H4 (cell line): Measurements from ENCODE around the gene XK. TPM values are rescaled to one million over a fixed set of nuclear protein-coding genes. Genes with fewer than 3 reads are reported as not detected.
A peak's percentile ranks its signal among the peaks of the same experiment; 100 is the strongest.

ENCODE experiments used
- DNase-seq: peaks from one replicate; pipeline ENCODE4 v3.0.0-alpha.2; 2015; ENCODE audit warnings: low spot score
- total RNA-seq: library from RNA; depleted of rRNA; stranded (reverse); fragments of >200 nt; shearing (Covaris generic); gene quantifications from 2 replicates; pipeline ENCODE4 v1.2.3, GENCODE V29; 2014

The XK gene
- total RNA-seq, 1 experiment from 2014 or later, result 2.3 TPM

- no peak for DNase-seq
Observed at GRCh38 chrX:37679230-37679629, 6.4 kb upstream of the XK start.

- DNase-seq, result no peak
Observed at GRCh38 chrX:37679888-37680287, 5.7 kb upstream of the XK start.

DNA sequence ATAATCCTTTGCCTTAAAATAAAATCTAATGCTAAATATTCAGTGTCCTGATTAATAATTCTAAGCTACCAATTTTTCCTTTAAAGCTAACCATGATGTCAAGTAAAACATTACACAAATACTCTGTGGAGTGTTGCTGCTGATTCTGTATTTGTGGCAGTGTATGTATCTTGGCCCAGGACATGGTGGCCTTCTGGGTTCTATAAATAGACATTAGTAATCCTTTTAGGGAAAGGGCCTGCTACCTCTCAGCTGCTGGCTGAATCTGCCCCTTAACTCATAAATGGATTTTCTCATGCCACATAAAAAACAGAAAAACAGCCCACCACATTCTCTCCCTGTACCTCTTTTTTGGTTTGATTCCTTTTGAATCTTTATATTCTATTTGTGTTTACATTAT, 1.2 kb upstream of the XK start:
- no peak for DNase-seq

DNA sequence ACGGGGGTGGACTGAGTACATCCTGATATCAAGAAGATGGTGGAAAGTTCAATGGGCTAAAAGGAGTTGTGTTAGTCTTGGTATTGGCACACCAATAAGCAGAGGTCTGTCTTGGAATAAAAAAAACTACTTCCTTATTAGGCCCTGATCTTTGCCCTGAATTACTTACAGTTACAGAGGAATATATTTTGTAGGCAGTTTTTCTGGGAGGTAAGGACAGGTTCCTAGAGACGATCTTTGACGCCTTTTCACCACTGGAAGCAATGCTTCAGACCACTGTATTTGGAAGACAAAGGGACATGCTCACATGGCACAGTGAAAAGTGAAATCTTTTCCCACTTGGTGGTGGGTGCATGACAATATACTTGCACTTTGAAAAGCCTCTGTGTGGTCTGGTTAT, 618 bp upstream of the XK start:
- DNase-seq, result peak; percentile 4

DNA sequence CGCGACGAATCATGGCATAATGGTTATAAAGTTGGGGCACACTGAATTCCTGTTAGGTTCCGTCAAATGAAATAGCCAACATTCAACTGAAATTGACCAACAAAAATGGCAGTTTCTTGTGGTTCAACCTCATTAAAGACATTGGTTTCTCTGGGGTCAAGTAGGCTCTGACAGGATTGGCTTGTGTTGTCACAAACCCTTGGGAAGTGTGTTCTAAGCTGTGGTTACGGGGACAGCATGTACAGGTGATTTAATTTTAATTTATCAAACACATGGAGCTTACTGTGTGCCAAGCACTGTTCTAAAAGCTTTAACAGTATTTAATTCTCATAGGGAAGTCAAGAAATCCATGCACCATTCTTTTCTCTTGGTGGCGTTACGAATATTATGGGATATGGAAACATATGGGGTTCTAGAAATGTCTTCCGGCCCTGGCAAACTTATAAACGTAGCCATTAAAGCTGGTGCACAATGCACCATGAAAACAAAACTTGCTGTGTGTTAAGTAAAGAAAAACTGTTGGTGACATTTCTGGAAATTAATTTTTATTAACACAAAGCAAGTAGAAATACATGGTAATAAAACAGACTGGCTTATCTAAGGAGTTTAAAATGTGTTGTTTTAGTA, 891 bp downstream of the XK start:
- DNase-seq, result no peak

DNA sequence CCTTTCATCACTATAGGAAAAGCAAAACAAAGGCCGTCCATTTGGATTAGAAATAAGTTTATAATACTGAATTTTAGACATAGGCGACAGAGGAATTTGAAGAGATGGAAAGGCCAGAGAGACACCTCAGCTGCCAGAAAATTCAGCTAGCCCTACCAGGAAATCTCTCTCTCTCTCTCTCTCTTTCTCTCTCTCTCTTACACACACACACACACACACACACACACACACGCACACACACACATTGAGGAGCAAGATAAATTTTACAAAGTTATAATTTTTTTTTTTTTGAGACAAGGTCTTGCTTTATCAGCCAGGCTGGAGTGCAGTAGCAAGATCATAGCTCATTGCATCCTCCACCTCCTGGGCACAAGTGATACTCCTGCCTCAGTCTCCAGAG, 1.4 kb downstream of the XK start:
- DNase-seq, result no peak

DNA sequence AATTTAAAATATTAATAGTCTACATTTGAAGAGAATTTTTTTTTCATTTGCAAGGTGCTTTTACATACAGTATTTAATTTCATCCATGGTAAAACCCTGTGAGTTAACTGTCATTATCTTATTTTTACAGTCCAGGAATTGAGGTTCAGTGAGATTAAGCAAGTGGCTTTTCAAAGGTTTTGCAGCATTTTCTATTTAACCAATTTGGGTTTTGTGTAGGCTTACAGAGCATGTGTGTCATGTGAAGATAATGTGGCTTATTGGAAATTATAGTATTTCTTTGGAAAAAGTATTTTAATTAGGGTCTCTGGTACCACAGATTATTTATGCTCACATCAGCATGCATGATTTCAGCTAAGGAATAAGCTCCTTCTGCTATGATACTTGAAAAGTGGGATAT, 4.5 kb downstream of the XK start:
- no peak for DNase-seq

GRCh38 chrX:37692918-37693317, 7.3 kb downstream of the XK start:
- DNase-seq, result no peak

GRCh38 chrX:37697169-37697760, 11.7 kb downstream of the XK start:
- no peak for DNase-seq

DNA sequence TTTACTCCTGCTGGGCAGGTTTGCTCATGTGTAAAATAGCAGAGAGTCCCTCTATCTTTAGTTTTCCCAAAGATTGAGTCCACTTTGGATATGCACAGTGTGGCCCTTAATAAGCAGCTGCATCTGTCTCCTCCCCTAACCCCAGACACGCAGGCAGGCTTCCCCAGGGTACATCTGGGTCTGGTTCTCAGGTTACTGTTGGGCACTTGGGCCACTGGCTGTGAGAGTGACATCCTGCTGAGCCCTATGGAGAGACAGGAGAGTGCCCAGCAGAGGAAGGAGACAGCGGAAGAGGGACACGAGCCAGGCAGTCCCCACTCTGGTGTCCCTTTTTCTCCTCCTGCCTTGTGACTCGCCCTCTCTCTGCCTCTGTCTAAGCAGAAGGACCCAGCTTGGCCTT, 16.0 kb downstream of the XK start:
- DNase-seq, result no peak

- no peak for DNase-seq
Observed at GRCh38 chrX:37711991-37712390, 26.4 kb downstream of the XK start.

DNA sequence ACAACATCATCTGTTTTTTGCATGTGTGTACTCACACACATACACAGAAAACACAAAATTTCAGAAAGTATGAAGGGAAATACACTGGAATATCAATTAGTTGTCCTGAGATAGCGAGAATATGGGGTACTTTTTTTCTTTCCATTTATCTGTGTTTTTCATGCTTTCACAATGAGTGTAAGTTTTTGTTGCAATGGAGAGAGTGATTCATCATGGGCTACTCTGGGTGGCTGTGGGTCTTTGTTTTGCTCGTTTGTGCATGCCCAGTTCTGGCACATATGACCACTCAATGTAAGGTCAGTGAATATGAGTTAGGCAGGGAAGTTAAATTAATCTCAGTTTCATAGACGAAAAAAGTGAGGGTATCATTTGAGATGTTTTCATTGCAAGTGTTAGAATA, 26.9 kb downstream of the XK start:
- DNase-seq, result no peak

DNA sequence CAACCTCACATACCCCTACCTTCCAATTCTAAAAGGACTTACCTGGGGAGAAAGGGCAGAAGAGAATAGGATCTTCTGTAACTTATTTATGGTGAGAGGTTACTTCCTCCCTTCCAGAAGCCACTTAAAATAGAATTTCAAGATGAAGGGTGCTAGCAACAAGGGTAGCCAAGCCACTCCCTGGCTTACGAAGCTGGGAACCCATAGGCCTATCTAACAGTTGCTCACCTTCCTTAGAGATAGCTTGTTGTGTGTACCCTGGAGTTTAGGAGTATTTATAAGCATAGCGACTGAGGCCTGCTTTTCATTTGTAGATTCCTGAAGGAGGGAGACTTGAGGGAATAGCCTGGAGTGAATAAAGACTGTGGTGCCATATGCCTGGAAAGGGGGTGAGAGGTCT, 28.9 kb downstream of the XK start:
- DNase-seq, result no peak

- no peak for DNase-seq
Observed at GRCh38 chrX:37716602-37717001, 31.0 kb downstream of the XK start.

GRCh38 chrX:37717708-37718107, 32.1 kb downstream of the XK start:
- DNase-seq, result no peak

DNA sequence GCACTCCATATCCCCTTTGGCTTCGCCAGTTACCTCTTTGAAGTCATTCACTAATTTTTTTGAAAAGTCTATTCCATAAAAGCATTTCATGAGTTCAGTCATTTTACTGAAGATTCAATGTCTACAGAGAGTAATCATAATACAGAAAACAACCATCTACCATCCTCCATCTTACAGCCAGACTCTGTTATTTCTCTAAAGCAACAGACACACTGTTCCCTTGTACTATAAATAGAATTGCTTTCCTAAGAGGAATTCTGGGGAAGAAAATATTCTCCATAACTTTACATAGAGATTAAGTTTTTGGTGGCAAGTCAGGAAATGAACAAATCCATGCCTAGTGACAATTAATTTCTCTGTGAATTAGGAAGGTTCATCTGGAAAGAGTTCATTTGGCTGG, 37.0 kb downstream of the XK start:
- no peak for DNase-seq

GRCh38 chrX:37726346-37726745, 40.8 kb downstream of the XK start:
- peak; percentile 28 for DNase-seq

GRCh38 chrX:37745354-37745753, 59.8 kb downstream of the XK start:
- peak; percentile 61 for DNase-seq

DNA sequence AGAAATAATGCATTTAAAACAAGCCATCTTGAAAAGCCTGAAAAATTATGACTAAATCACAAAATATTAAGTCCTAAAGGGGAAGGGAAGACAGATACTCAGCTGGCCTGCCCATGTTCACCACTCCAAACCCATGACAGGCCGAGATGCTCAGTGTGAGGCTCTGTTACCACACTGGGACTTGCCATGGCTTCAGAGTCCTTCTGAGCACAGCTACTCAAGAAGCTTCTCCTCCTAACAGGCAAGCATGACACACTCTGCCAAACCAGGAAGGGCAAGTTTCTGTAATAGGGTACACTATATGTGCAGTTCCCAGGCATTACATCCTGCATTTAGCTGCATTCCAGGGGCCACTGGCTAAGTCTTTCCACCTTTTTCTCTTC, 60.2 kb downstream of the XK start:
- no peak for DNase-seq

DNA sequence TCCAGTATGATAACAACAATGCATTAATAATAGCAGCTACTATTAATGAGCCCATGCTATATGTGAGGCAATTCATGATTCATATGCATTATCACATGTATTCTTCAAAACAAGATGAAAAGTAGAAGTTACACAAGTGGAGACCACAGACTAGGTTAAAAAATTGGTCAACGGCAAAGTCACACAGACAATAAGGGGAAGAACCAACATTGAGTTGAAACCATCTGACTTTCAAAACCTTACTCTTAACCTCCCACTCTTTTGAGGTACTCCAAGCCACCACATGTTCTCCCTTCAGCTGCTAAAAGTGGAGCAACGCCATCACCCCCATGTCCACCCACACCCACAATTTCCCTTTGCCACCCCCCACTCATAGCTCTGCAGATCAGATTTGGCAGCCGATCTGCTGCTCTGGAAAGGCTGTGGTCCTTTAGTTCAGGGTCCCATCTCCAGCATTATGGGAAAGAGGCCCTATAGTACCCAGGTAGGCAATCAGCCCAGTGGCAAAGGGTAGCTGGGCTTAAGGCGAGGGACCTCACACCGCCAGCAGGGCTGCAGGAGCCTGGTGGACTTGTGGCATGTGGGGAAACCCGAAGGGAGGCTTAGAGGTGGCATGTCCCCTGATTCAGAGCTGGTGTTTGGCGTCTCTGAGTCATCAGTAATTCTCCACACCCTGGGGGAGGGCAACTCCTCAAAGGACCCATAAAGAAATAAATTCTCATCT, 60.8 kb downstream of the XK start:
- DNase-seq, result peak; percentile 22

- DNase-seq, result no peak
Observed at GRCh38 chrX:37746951-37747350, 61.4 kb downstream of the XK start.

DNA sequence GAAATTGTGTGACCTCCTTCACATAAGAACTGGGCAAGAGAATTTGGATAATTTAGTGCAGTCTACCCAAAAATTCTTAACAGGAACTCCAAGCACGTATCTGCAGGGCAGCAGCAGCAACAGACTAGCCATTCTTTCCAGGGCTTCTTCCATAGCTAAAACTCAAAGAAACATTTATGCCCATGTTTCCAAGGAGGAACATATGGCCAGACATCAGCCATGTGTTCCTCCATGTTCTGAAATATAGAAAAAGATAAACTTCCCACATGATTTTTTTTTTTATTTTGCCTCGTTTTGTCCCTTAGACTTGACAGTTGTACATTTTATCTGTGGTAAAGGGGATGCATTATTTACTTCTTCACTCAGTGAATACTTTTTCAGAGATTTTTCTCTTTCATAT, 66.7 kb downstream of the XK start:
- no peak for DNase-seq

- DNase-seq, result no peak
Observed at GRCh38 chrX:37752936-37753335, 67.3 kb downstream of the XK start.

DNA sequence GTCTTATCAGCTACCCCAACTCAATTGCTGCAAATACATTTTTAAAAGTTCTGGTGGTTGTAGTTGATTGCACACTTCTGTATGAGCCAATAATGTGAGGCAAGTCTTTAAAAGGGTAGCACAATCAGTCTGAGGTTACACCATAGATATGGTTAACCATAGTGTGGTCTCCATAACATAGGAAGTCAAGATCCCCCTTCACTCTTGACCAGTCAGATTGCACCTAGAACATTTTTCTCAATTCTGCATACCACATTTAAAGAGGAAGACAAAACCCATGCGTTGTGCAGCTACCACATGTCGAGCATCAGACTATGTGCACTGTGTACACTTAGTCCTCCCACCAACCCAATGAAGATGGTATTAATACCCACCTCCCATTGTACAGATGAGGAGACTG, 67.8 kb downstream of the XK start:
- no peak for DNase-seq
